ENCODE measurements around the gene RAPGEF2.

The RAPGEF2 gene

GRCh38 chr4:159134429-159134828 is 31.6 kb downstream of the RAPGEF2 start:
- DNase-seq (ENCODE audit: low read depth in 2 of 2): no peak

DNA sequence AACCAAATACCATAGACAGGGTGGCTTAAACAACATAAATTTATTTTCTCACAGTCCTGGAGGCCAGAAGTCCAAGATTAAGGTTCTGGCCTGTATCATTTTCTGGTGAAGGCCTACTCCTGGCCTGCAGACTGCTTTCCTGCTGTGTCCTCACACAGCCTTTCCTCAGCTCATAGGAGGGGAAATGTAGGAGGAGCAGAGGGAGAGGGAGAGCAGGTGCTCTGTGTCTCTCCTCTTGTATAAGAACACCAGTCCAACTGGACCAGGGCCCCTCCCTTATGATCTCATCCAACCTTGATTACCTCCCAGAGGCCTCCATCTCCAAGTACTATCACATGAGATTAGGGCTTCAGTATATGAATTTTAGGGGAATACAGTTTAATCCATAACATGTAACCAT is 34.3 kb downstream of the RAPGEF2 start:
- no peak for DNase-seq (ENCODE audit: low read depth in 2 of 2)

GRCh38 chr4:159138436-159138835 is 35.6 kb downstream of the RAPGEF2 start:
- no peak for DNase-seq (ENCODE audit: low read depth in 2 of 2)

GRCh38 chr4:159141193-159141592 is 38.3 kb downstream of the RAPGEF2 start:
- no peak for DNase-seq (ENCODE audit: low read depth in 2 of 2)

DNA sequence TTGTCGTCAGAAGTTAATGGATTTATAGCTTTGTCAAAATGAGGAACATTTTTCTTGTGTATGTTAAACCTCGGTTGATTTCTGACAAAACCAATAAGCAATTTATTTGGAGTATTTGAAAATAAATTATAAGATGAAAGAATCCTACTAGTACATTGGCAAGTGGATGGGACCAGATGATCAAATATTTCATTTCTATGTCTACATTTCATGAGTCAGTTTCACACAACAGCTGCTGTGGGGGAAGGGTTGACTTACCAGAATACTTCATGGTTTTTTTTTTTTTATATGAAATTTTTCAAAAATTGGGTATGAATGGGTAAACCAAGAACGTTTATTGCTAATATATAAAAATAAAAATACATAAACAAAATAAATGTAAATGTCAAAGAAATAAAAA is 39.4 kb downstream of the RAPGEF2 start:
- no peak for DNase-seq (ENCODE audit: low read depth in 2 of 2)

DNA sequence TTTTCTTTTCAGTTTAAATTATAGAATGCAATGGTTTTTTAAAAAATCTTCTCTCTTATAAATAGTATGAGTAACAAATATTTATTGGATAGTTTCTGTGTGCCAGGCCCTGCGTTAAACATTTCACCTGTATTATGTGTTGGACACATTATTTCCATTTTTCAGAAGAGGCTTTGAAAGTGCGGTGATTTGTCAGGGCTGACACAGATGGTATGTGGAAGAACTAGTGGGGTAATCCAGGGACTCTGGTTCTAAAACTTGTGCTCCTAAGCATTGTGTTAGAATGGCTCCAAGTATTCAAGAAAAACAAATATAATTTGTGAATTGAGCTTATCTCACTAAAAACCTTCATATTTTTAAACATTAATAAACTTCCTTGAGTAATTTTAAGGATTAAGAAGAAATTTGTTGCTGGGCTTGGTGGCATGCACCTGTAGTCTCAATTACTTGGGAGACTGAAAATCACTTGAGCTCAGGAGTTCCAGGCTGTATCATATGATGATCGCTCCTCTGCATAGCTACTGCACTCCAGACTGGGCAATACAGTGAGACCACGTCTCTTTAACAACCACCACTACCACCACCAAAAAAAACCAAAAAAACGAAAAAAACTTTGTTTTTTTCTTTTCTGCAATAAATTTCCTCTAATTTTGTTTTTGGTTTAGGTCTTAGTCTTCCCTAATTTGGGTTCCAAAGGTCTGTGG is 40.0 kb downstream of the RAPGEF2 start:
- no peak for DNase-seq (ENCODE audit: low read depth in 2 of 2)

DNA sequence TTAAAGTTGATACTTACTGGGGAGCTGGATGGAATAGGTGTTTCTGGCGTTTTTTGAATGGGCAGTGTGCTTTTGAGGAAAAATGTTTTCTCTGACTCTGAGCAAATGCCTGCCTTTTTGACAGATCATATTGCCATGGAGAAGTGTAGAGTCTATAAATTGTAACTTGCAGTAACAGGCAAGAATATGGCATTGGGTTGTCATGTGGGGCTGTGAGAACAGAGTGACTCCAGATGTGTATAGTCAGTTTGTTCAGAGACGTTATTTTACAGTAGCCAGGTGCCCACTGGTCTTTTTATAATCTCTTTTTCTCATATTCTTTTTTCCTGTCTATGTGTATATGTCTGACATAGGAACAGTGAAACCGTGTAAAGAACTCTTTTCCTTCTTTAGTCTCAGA is 40.8 kb downstream of the RAPGEF2 start:
- no peak for DNase-seq (ENCODE audit: low read depth in 2 of 2)

- DNase-seq (ENCODE audit: low read depth in 2 of 2): no peak
Observed at GRCh38 chr4:159144112-159144694, 41.3 kb downstream of the RAPGEF2 start.

- DNase-seq (ENCODE audit: low read depth in 2 of 2): no peak
Observed at GRCh38 chr4:159145318-159145991, 42.6 kb downstream of the RAPGEF2 start.

DNA sequence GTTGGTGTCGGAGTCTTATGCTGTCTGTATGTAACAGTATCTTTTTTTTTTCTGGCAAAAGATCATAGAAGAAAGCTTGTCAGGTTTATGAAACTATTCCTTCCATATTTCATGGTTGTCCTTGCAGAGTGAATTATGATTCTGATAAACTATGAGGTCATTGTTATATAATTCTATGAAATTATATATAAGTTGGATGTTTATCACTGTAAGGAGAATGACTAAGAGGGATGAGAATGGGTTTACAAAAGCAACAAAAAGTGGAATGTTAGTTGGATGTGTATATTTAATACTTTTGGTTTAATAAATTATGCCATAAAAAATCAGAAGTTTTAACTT is 43.1 kb downstream of the RAPGEF2 start:
- DNase-seq (ENCODE audit: low read depth in 2 of 2): no peak

GRCh38 chr4:159146488-159146887 is 43.6 kb downstream of the RAPGEF2 start:
- no peak for DNase-seq (ENCODE audit: low read depth in 2 of 2)

DNA sequence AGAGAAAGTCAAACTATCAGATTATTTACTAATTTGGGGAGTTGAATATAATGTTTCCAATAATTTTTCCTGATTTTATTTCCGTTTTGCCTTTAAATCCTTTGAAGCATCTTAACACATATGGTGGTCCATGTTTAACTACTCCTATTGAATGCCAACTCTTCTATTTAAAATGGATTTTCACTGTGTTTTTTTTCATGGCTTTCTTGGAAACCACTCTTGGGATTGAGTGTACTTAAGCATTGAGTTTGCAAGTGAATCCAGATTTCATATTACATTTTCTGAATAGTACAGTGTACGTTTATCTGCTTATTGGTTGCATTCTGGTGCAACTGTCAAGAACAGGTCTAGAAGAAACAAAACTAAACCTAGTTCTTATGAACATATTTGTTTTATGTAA is 45.6 kb downstream of the RAPGEF2 start:
- no peak for DNase-seq (ENCODE audit: low read depth in 2 of 2)

GRCh38 chr4:159149666-159150065 is 46.8 kb downstream of the RAPGEF2 start:
- DNase-seq (ENCODE audit: low read depth in 2 of 2): no peak

GRCh38 chr4:159150396-159150795 is 47.5 kb downstream of the RAPGEF2 start:
- DNase-seq (ENCODE audit: low read depth in 2 of 2): no peak

DNA sequence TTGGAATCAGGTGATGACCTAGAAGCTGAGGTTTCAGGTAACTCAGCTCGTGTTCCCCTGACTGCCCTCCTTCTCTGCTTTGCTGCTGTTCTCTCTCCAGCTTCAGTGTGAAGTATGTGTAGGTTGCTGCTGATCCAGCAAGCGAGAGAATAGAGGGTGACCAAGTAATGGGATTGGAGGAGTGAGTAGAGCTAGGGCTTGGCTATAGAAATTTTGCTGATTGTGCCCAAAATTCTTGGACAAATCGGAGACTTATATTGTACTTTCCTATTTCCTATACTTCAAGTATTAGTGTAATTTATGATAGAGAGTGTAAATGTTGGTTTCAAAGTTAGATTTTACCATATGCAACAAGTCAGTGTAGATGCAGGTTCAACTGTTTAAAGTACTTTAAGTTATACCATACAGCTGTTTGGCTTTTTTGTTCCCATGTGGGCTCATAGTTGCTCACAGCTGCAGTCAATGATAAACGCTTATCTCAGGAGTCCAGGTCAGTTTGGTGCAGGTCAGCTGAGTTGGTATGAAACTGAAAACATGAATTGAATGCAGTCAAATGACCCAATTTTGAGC is 48.0 kb downstream of the RAPGEF2 start:
- DNase-seq (ENCODE audit: low read depth in 2 of 2): no peak

- DNase-seq (ENCODE audit: low read depth in 2 of 2): no peak
Observed at GRCh38 chr4:159151689-159152088, 48.8 kb downstream of the RAPGEF2 start.

- no peak for DNase-seq (ENCODE audit: low read depth in 2 of 2)
Observed at GRCh38 chr4:159152181-159152580, 49.3 kb downstream of the RAPGEF2 start.

DNA sequence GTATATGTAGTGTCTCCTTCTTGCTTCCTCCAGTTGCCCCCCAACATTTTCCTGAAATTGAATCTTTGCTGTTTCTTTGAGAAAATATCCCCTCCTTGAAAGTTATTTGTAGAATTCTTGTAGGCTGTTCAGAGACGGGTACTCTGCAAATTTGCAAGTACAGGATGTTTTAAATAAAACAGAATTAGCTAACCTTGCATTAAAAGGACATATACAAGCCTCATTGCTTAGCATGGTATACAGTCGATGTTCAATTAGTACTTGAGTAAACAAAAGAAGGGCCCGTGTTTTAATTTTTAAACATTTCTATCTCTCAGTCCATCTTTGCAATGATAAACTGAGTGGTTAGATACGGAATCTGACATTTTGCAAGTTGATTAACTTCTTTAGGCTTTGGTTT is 50.8 kb downstream of the RAPGEF2 start:
- no peak for DNase-seq (ENCODE audit: low read depth in 2 of 2)

- DNase-seq (ENCODE audit: low read depth in 2 of 2): no peak
Observed at GRCh38 chr4:159155119-159155518, 52.2 kb downstream of the RAPGEF2 start.

DNA sequence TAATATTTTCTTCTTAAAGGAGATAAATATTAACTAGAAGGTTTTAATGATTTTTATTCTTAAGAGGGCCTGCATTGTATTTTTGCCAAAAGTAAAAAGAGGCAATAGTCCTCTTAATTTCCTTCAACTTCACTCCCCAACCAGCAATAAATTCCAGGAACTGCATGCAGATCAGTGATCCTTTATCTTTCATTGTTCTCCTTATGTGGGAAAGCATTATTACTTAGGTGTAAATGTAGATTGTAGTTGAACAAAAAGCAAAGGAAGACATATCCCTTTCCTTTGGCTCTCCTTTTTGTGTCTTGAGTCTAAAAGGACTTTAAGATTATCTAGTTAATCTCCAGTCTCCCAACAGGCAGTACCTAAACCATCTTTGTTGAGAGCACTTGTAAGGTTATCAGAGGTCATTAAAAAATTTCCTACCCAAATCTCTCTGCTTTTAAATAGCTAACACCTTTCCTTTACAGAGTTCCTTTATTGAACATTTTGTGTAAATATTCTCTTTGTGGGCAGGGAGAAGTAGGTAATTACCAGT is 55.3 kb downstream of the RAPGEF2 start:
- no peak for DNase-seq (ENCODE audit: low read depth in 2 of 2)

- no peak for DNase-seq (ENCODE audit: low read depth in 2 of 2)
Observed at GRCh38 chr4:159158985-159159384, 56.1 kb downstream of the RAPGEF2 start.

GRCh38 chr4:159159611-159160010 is 56.7 kb downstream of the RAPGEF2 start:
- no peak for DNase-seq (ENCODE audit: low read depth in 2 of 2)

- no peak for DNase-seq (ENCODE audit: low read depth in 2 of 2)
Observed at GRCh38 chr4:159160242-159160641, 57.4 kb downstream of the RAPGEF2 start.

Measured in stimulated activated CD4-positive, alpha-beta T cell treated with anti-CD3 and anti-CD28 coated beads, Interleukin-1b, Interleukin-23, amount 100 ng/mL, for 4 hours (primary cell).